Neural cell (in vitro differentiated cells): ENCODE results near the gene CANT1. TPM values are rescaled to one million over a fixed set of nuclear protein-coding genes. Genes with fewer than 3 reads are reported as not detected.
A peak's percentile ranks its signal among the peaks of the same experiment; 100 is the strongest.

Source experiments
- H2AFZ ChIP-seq: fragments of 200-600, 300-800 bp; sonication (generic), shearing (Covaris generic); 2 replicates; pipeline ENCODE4 v1.6.0; 2014; ENCODE audit warnings: low read depth, mild to moderate bottlenecking, antibody characterized with exemption, low read length, moderate library complexity
- H3F3A ChIP-seq: fragments of 200-600 bp; shearing (Covaris generic); 2 replicates; pipeline ENCODE4 v1.6.1; 2016; ENCODE audit warnings: mild to moderate bottlenecking, moderate library complexity, mixed read lengths, antibody characterized with exemption, low read length; ENCODE audit not compliant: insufficient read depth, poor library complexity, severe bottlenecking
- H3K27ac ChIP-seq: fragments of 200-600, 300-800 bp; sonication (generic), shearing (Covaris generic); 2 replicates; pipeline ENCODE4 v1.5.1; 2014; ENCODE audit warnings: mild to moderate bottlenecking, low read length, moderate library complexity
- H3K27me3 ChIP-seq: fragments of 300-800, 200-600 bp; sonication (generic), shearing (Covaris generic); 2 replicates; pipeline ENCODE4 v1.6.0; 2014; ENCODE audit warnings: mild to moderate bottlenecking, low read depth, low read length, moderate library complexity; ENCODE audit not compliant: insufficient read depth
- H3K36me3 ChIP-seq: fragments of 300-800, 200-600 bp; sonication (generic), shearing (Covaris generic); 2 replicates; pipeline ENCODE4 v1.5.1; 2014; ENCODE audit warnings: mild to moderate bottlenecking, antibody characterized with exemption, low read length, moderate library complexity; ENCODE audit not compliant: insufficient read depth
- H3K4me2 ChIP-seq: fragments of 300-800, 200-600 bp; sonication (generic), shearing (Covaris generic); 2 replicates; pipeline ENCODE4 v1.6.0; 2014; ENCODE audit warnings: mild to moderate bottlenecking, low read length
- H3K4me3 ChIP-seq: fragments of 300-800, 200-600 bp; sonication (generic), shearing (Covaris generic); 2 replicates; pipeline ENCODE4 v1.5.1; 2014; ENCODE audit warnings: mild to moderate bottlenecking, low read length, moderate library complexity
- H3K79me2 ChIP-seq: fragments of 200-600 bp; shearing (Covaris generic); replicated peaks from 2 replicates; pipeline ENCODE4 v1.6.0; 2014; ENCODE audit warnings: mild to moderate bottlenecking, low read length, moderate library complexity; ENCODE audit not compliant: insufficient read depth
- H3K9ac ChIP-seq: fragments of 300-800, 200-600 bp; sonication (generic), shearing (Covaris generic); 2 replicates; pipeline ENCODE4 v1.6.1; 2016; ENCODE audit warnings: mild to moderate bottlenecking, low read length, mixed read lengths
- H3K9me2 ChIP-seq: fragments of 200-600 bp; shearing (Covaris generic); 2 replicates; pipeline ENCODE4 v1.6.1; 2016; ENCODE audit warnings: mild to moderate bottlenecking, low read length, mixed read lengths; ENCODE audit not compliant: insufficient read depth
- H3K9me3 ChIP-seq: fragments of 200-600, 300-800 bp; sonication (generic), shearing (Covaris generic); 2 replicates; pipeline ENCODE4 v1.6.1; 2016; ENCODE audit warnings: mild to moderate bottlenecking, mixed run types, low read length, moderate library complexity, mixed read lengths
- H4K20me1 ChIP-seq: fragments of 200-600 bp; shearing (Covaris generic); 2 replicates; pipeline ENCODE4 v1.6.1; 2016; ENCODE audit warnings: mild to moderate bottlenecking, mixed run types; ENCODE audit not compliant: insufficient read depth
- CTCF ChIP-seq: fragments of 450-650 bp; IDR thresholded peaks from 2 replicates; pipeline ENCODE4 v1.5.1; 2014; ENCODE audit warnings: antibody characterized with exemption, mild to moderate bottlenecking, moderate library complexity; ENCODE audit not compliant: poor library complexity, severe bottlenecking
- EP300 ChIP-seq: fragments of 450-650 bp; conservative IDR thresholded peaks from 2 replicates; pipeline ENCODE4 v1.6.1; 2014; ENCODE audit warnings: antibody characterized with exemption, mild to moderate bottlenecking, moderate library complexity; ENCODE audit not compliant: poor library complexity, severe bottlenecking
- EZH2 ChIP-seq: fragments of 200-600, 300-800 bp; shearing (Covaris generic), sonication (generic); IDR thresholded peaks from 2 replicates; pipeline ENCODE4 v1.6.1; 2014; ENCODE audit warnings: antibody characterized with exemption, low read length, borderline replicate concordance, mild to moderate bottlenecking; ENCODE audit not compliant: insufficient read depth, poor library complexity, severe bottlenecking
- MXI1 ChIP-seq: fragments of 450-650 bp; conservative IDR thresholded peaks from 2 replicates; pipeline ENCODE4 v1.6.1; 2014; ENCODE audit warnings: antibody characterized with exemption, mild to moderate bottlenecking; ENCODE audit not compliant: poor library complexity, severe bottlenecking
- POLR2AphosphoS5 ChIP-seq: IDR thresholded peaks from 2 replicates; pipeline ENCODE4 v1.6.1; 2012
- RAD21 ChIP-seq: fragments of 450-650 bp; conservative IDR thresholded peaks from 2 replicates; pipeline ENCODE4 v1.6.1; 2014; ENCODE audit warnings: antibody characterized with exemption, mild to moderate bottlenecking, moderate library complexity
- REST ChIP-seq: IDR thresholded peaks from 2 replicates; pipeline ENCODE4 v1.6.1; 2012; ENCODE audit warnings: borderline replicate concordance
- SMC3 ChIP-seq: fragments of 450-650 bp; conservative IDR thresholded peaks from 2 replicates; pipeline ENCODE4 v1.6.1; 2014; ENCODE audit warnings: antibody characterized with exemption, mild to moderate bottlenecking, moderate library complexity; ENCODE audit not compliant: poor library complexity
- TAF1 ChIP-seq: IDR thresholded peaks from 2 replicates; pipeline ENCODE4 v1.6.1; 2012; ENCODE audit warnings: low read depth
- polyA plus RNA-seq: library from polyadenylated mRNA; depleted of rRNA; stranded (reverse); fragments of >200 nt; gene quantifications from 2 replicates; pipeline ENCODE4 v1.2.3, GENCODE V29; 2014

Gene CANT1
- polyA plus RNA-seq, 1 donor from 2014 or later: 17.7 TPM

- TF ChIP-seq REST (no peak), CTCF (peak; percentile 70), RAD21 (peak; percentile 54), SMC3 (peak; percentile 70)
- Histone ChIP-seq H3K36me3 (no peaks in the 10 kb centered on the region), H3K27ac (no peak overlapping the region)
These were observed 16.2 kb downstream of the CANT1 start for GRCh38 chr17:78993241-78993956.

GRCh38 chr17:78992542-78993212, 16.9 kb downstream of the CANT1 start:
- Histone ChIP-seq H3K4me2 (no peak overlapping the region), H3K9me2 (no peaks in the 10 kb centered on the region), H3K27me3 (no peaks in the 10 kb centered on the region), H3F3A (no peaks in the 10 kb centered on the region), H2AFZ (no peak overlapping the region), H3K9me3 (no peaks in the 10 kb centered on the region), H4K20me1 (no peaks in the 10 kb centered on the region), H3K9ac (no peak overlapping the region), H3K4me3 (no peak overlapping the region), H3K79me2 (no peaks in the 10 kb centered on the region), H3K27ac (no peak overlapping the region), H3K36me3 (no peaks in the 10 kb centered on the region)
- TF ChIP-seq CTCF: no peak
- no peak for TF ChIP-seq REST
- TF ChIP-seq TAF1: no peak
- no peak for TF ChIP-seq SMC3
- TF ChIP-seq MXI1: no peak
- TF ChIP-seq RAD21: no peak
- no peak for TF ChIP-seq EZH2
- no peak for TF ChIP-seq EP300
- TF ChIP-seq POLR2AphosphoS5: no peak

More at GRCh38 chr17:78993241-78993956, 16.2 kb downstream of the CANT1 start:
- Histone ChIP-seq H3K4me2 (no peak overlapping the region), H3K27me3 (no peaks in the 10 kb centered on the region), H3K9ac (no peak overlapping the region), H3K79me2 (no peaks in the 10 kb centered on the region), H3K9me2 (no peaks in the 10 kb centered on the region), H3K9me3 (no peaks in the 10 kb centered on the region), H4K20me1 (no peaks in the 10 kb centered on the region), H2AFZ (no peak overlapping the region), H3F3A (no peaks in the 10 kb centered on the region), H3K4me3 (no peak overlapping the region)
